WTC11 (cell line): ENCODE measurements around the gene ATG9B. TPM values are rescaled to one million over a fixed set of nuclear protein-coding genes. Genes with fewer than 3 reads are reported as not detected.

Experiments
- ATAC-seq: fragments of 200-7000 bp; cut with Tn5 transposase; 2 replicates; pipeline ENCODE4 v1.10.0; 2021; ENCODE audit warnings: mild to moderate bottlenecking, moderate library complexity
- CTCF ChIA-PET: fragments of 300-600 bp; sonication (Branson Sonifier 250); formaldehyde crosslinking; loops from one replicate; lab custom pipeline; 2021; ENCODE audit warnings: antibody characterized with exemption; lab: Charles Lee
- POLR2A ChIA-PET: fragments of 350-600 bp; sonication (Branson Sonifier 250); formaldehyde crosslinking; loops from one replicate; lab custom pipeline; 2021; ENCODE audit warnings: antibody characterized with exemption; lab: Charles Lee
- DNase-seq: peaks from one replicate; pipeline ENCODE4 v3.0.0; 2021; ENCODE audit warnings: low spot score
- H3K27ac Mint-ChIP-seq: 2 replicates; pipeline ENCODE4 v1.8.0; 2021; ENCODE audit warnings: mixed read lengths
- H3K27me3 Mint-ChIP-seq: 2 replicates; pipeline ENCODE4 v1.8.0; 2021; ENCODE audit warnings: low read depth, mild to moderate bottlenecking, moderate library complexity, mixed read lengths
- H3K36me3 Mint-ChIP-seq: 2 replicates; pipeline ENCODE4 v1.8.0; 2021; ENCODE audit warnings: mixed read lengths
- H3K4me1 Mint-ChIP-seq: 2 replicates; pipeline ENCODE4 v1.8.0; 2022; ENCODE audit warnings: mixed read lengths
- H3K4me3 Mint-ChIP-seq: 2 replicates; pipeline ENCODE4 v1.8.0; 2021; ENCODE audit warnings: mild to moderate bottlenecking, moderate library complexity, mixed read lengths
- H3K9me3 Mint-ChIP-seq: 2 replicates; pipeline ENCODE4 v1.8.0; 2021; ENCODE audit warnings: mixed read lengths
- AFF4 ChIP-seq: sonication (generic); formaldehyde crosslinking; IDR thresholded peaks from 2 replicates; pipeline ENCODE4 v1.8.1; 2023; ENCODE audit warnings: mild to moderate bottlenecking, missing genetic modification reagents, borderline replicate concordance
- AR ChIP-seq: fragments of 250-450 bp; sonication (Bioruptor Pico); IDR thresholded peaks from 2 replicates; pipeline ENCODE4 v1.9.0; 2021; ENCODE audit warnings: mild to moderate bottlenecking
- CDX4 ChIP-seq: fragments of 250-450 bp; sonication (Bioruptor Pico); IDR thresholded peaks from 2 replicates; pipeline ENCODE4 v1.9.0; 2021; ENCODE audit warnings: moderate library complexity, mild to moderate bottlenecking, inconsistent platforms, borderline replicate concordance
- CREM ChIP-seq: sonication (generic); formaldehyde crosslinking; IDR thresholded peaks from 2 replicates; pipeline ENCODE4 v1.8.1; 2022; ENCODE audit warnings: mild to moderate bottlenecking, missing genetic modification reagents, moderate library complexity
- E2F4 ChIP-seq: sonication (generic); formaldehyde crosslinking; IDR thresholded peaks from 2 replicates; pipeline ENCODE4 v1.8.1; 2022; ENCODE audit warnings: low read depth, mild to moderate bottlenecking, moderate library complexity, missing genetic modification reagents, borderline replicate concordance
- ETV6 ChIP-seq: sonication (generic); formaldehyde crosslinking; IDR thresholded peaks from 2 replicates; pipeline ENCODE4 v1.8.1; 2022; ENCODE audit warnings: mild to moderate bottlenecking, missing genetic modification reagents
- GRHL2 ChIP-seq: fragments of 250-450 bp; sonication (Bioruptor Pico); IDR thresholded peaks from 2 replicates; pipeline ENCODE4 v1.8.0; 2022; ENCODE audit warnings: mild to moderate bottlenecking, moderate library complexity; ENCODE audit not compliant: insufficient replicate concordance, severe bottlenecking
- GTF2I ChIP-seq: fragments of 250-450 bp; sonication (Bioruptor Pico); conservative IDR thresholded peaks from 2 replicates; pipeline ENCODE4 v1.4.0; 2021; ENCODE audit warnings: mild to moderate bottlenecking
- IRF1 ChIP-seq: sonication (generic); formaldehyde crosslinking; IDR thresholded peaks from 2 replicates; pipeline ENCODE4 v1.8.0; 2023; ENCODE audit warnings: missing genetic modification reagents
- MXD4 ChIP-seq: fragments of 250-450 bp; sonication (Bioruptor Pico); IDR thresholded peaks from 2 replicates; pipeline ENCODE4 v1.8.0; 2021; ENCODE audit warnings: mild to moderate bottlenecking, moderate library complexity, borderline replicate concordance
- NFATC4 ChIP-seq: fragments of 250-450 bp; sonication (Bioruptor Pico); IDR thresholded peaks from 2 replicates; pipeline ENCODE4 v1.9.0; 2021; ENCODE audit warnings: mild to moderate bottlenecking
- NFE2L1 ChIP-seq: sonication (generic); formaldehyde crosslinking; IDR thresholded peaks from 2 replicates; pipeline ENCODE4 v1.8.1; 2023; ENCODE audit warnings: missing genetic modification reagents
- NR3C1 ChIP-seq: sonication (generic); formaldehyde crosslinking; conservative IDR thresholded peaks from 2 replicates; pipeline ENCODE4 v1.8.1; 2023; ENCODE audit warnings: low read depth, mild to moderate bottlenecking, missing genetic modification reagents
- PREB ChIP-seq: sonication (generic); formaldehyde crosslinking; IDR thresholded peaks from 2 replicates; pipeline ENCODE4 v1.8.1; 2022; ENCODE audit warnings: mild to moderate bottlenecking, missing genetic modification reagents, moderate library complexity, borderline replicate concordance
- PRRX2 ChIP-seq: fragments of 250-450 bp; sonication (Bioruptor Pico); IDR thresholded peaks from 2 replicates; pipeline ENCODE4 v1.8.0; 2021; ENCODE audit warnings: mild to moderate bottlenecking
- RORB ChIP-seq: fragments of 250-450 bp; sonication (Bioruptor Pico); IDR thresholded peaks from 2 replicates; pipeline ENCODE4 v1.9.0; 2021; ENCODE audit warnings: mild to moderate bottlenecking
- SOX15 ChIP-seq: fragments of 250-450 bp; sonication (Bioruptor Pico); IDR thresholded peaks from 2 replicates; pipeline ENCODE4 v1.9.0; 2021; ENCODE audit warnings: mild to moderate bottlenecking
- TCF7 ChIP-seq: sonication (generic); formaldehyde crosslinking; IDR thresholded peaks from 2 replicates; pipeline ENCODE4 v1.8.0; 2022; ENCODE audit warnings: mild to moderate bottlenecking, low read depth, missing genetic modification reagents, moderate library complexity
- ZNF263 ChIP-seq: sonication (generic); formaldehyde crosslinking; IDR thresholded peaks from 2 replicates; pipeline ENCODE4 v1.8.1; 2022; ENCODE audit warnings: low read depth, mild to moderate bottlenecking, moderate library complexity, missing genetic modification reagents
- ZNF671 ChIP-seq: fragments of 250-450 bp; sonication (Bioruptor Pico); IDR thresholded peaks from 2 replicates; pipeline ENCODE4 v1.8.0; 2021; ENCODE audit warnings: mild to moderate bottlenecking
- total RNA-seq: library from RNA; stranded (reverse); gene quantifications from 3 replicates; pipeline ENCODE4 v1.2.3, GENCODE V29; 2021

Gene ATG9B
- total RNA-seq, 1 experiment from 2014 or later, result 2.4 TPM

- ATAC-seq, result no peak
- H3K4me3 Mint-ChIP-seq, result peak overlapping the region; percentile 98
- H3K27me3 Mint-ChIP-seq, result peaks cover 19% of the 10 kb centered on the region
- ChIA-PET CTCF (interaction anchor here (1.5 to 2.5 kb wide), 6 partner anchors 21 to 55 kb away, joined by 3 to 22 read pairs (median 8); partner anchors contain the start of gene ABCB8), POLR2A (no interaction called here)
- H3K36me3 Mint-ChIP-seq, result no peaks in the 10 kb centered on the region; the same call in 1 of the 2 replicates
- H3K4me1 Mint-ChIP-seq, result peaks cover 31% of the 10 kb centered on the region
- H3K9me3 Mint-ChIP-seq, result no peaks in the 10 kb centered on the region
- DNase-seq, result no peak
- H3K27ac Mint-ChIP-seq, result no peak overlapping the region
- TF ChIP-seq ZNF671 (CRISPR knock-in tag), result no peak
- no peak for TF ChIP-seq AFF4 (CRISPR knock-in tag)
- no peak for TF ChIP-seq GRHL2 (CRISPR knock-in tag)
- TF ChIP-seq NR3C1, result no peak
- TF ChIP-seq SOX15 (CRISPR knock-in tag), result no peak
Observed at GRCh38 chr7:151056283-151056665, 32.0 kb upstream of the ATG9B start.

- no peak overlapping the region for H3K27ac Mint-ChIP-seq
- no peak for ATAC-seq
- no peak overlapping the region for H3K4me3 Mint-ChIP-seq
- H3K4me1 Mint-ChIP-seq, result peaks cover 23% of the 10 kb centered on the region
- peaks cover 37% of the 10 kb centered on the region for H3K27me3 Mint-ChIP-seq
- H3K36me3 Mint-ChIP-seq, result no peaks in the 10 kb centered on the region; the same call in 1 of the 2 replicates
- POLR2A ChIA-PET, result no interaction called here
- TF ChIP-seq ETV6 (CRISPR knock-in tag), result no peak
- no peak for TF ChIP-seq RORB (CRISPR knock-in tag)
- TF ChIP-seq PRRX2 (CRISPR knock-in tag), result no peak
- TF ChIP-seq NFE2L1 (CRISPR knock-in tag), result no peak
- no peak for TF ChIP-seq CDX4 (CRISPR knock-in tag)
- no peak for TF ChIP-seq CREM (CRISPR knock-in tag)
- TF ChIP-seq E2F4 (CRISPR knock-in tag), result no peak
- TF ChIP-seq ZNF263, result no peak
- TF ChIP-seq TCF7, result no peak
- no peak for TF ChIP-seq MXD4 (CRISPR knock-in tag)
- TF ChIP-seq, all 79 proteins: peak for 0
- no peak for DNase-seq
- no peaks in the 10 kb centered on the region for H3K9me3 Mint-ChIP-seq
- CTCF ChIA-PET, result no interaction called here
Observed at GRCh38 chr7:151053751-151054150, 29.5 kb upstream of the ATG9B start.

GRCh38 chr7:151053096-151053495, 28.8 kb upstream of the ATG9B start:
- POLR2A ChIA-PET, result no interaction called here
- Mint-ChIP-seq H3K36me3 (no peaks in the 10 kb centered on the region; the same call in 1 of the 2 replicates), H3K4me1 (peaks cover 17% of the 10 kb centered on the region), H3K27ac (no peak overlapping the region), H3K27me3 (peaks cover 39% of the 10 kb centered on the region), H3K9me3 (no peaks in the 10 kb centered on the region), H3K4me3 (no peak overlapping the region)
- DNase-seq, result no peak
- CTCF ChIA-PET, result interaction anchor here (1.0 to 4.2 kb wide), 2 partner anchors 20 to 34 kb away, joined by 3 to 34 read pairs; no protein-coding TSS in a partner anchor
- ATAC-seq, result no peak
- TF ChIP-seq GTF2I (CRISPR knock-in tag) (no peak), AR (CRISPR knock-in tag) (no peak), IRF1 (CRISPR knock-in tag) (no peak), NFATC4 (CRISPR knock-in tag) (no peak), PREB (CRISPR knock-in tag) (no peak), NFE2L1 (CRISPR knock-in tag) (no peak), GRHL2 (CRISPR knock-in tag) (no peak), CDX4 (CRISPR knock-in tag) (no peak)
